ENCODE results near the gene KIF25.

The KIF25 gene

GRCh38 chr6:167997642-167998041 lies at the start of gene KIF25:
Gene KIF25, plus strand, starts transcription at chr6:167997671. Its CDS starts 31,915 bp downstream, at chr6:168029586.
- no peak within 1 kb of the TSS for H3K4me3 ChIP-seq (replicated peaks; ENCODE audit: low read depth, low read length)
- no peak for TF ChIP-seq CTCF (IDR thresholded peaks at IDR 0.05; ENCODE audit: low read depth, low read length, missing control alignments)
- no peak for DNase-seq (ENCODE audit: extremely low read depth, low read depth)

GRCh38 chr6:167947716-167948115 lies 49.8 kb upstream of the KIF25 start:
- TF ChIP-seq CTCF (IDR thresholded peaks at IDR 0.05; ENCODE audit: low read depth, low read length, missing control alignments) = no peak
- no peak for DNase-seq (ENCODE audit: extremely low read depth, low read depth)
- H3K4me3 ChIP-seq (replicated peaks; ENCODE audit: low read depth, low read length) = no peak overlapping the region

- no peak for DNase-seq (ENCODE audit: extremely low read depth, low read depth)
- no peak for TF ChIP-seq CTCF (IDR thresholded peaks at IDR 0.05; ENCODE audit: low read depth, low read length, missing control alignments)
- H3K4me3 ChIP-seq (replicated peaks; ENCODE audit: low read depth, low read length) = no peak overlapping the region
Measured at GRCh38 chr6:167948716-167949115, 48.8 kb upstream of the KIF25 start.

- no peak overlapping the region for H3K4me3 ChIP-seq (replicated peaks; ENCODE audit: low read depth, low read length)
- no peak for DNase-seq (ENCODE audit: extremely low read depth, low read depth)
- TF ChIP-seq CTCF (IDR thresholded peaks at IDR 0.05; ENCODE audit: low read depth, low read length, missing control alignments) = no peak
Measured at GRCh38 chr6:167949121-167949684, 48.3 kb upstream of the KIF25 start.

- no peak for TF ChIP-seq CTCF (IDR thresholded peaks at IDR 0.05; ENCODE audit: low read depth, low read length, missing control alignments)
- no peak for DNase-seq (ENCODE audit: extremely low read depth, low read depth)
- H3K4me3 ChIP-seq (replicated peaks; ENCODE audit: low read depth, low read length) = no peak overlapping the region
Measured at GRCh38 chr6:167951781-167952511, 45.5 kb upstream of the KIF25 start.

GRCh38 chr6:167952512-167952859 lies 45.0 kb upstream of the KIF25 start:
- no peak overlapping the region for H3K4me3 ChIP-seq (replicated peaks; ENCODE audit: low read depth, low read length)
- no peak for TF ChIP-seq CTCF (IDR thresholded peaks at IDR 0.05; ENCODE audit: low read depth, low read length, missing control alignments)
- DNase-seq (ENCODE audit: extremely low read depth, low read depth) = no peak
